Epidermal melanocyte (primary cell): Measurements from ENCODE around the gene DNAJB8.
A peak's percentile ranks its signal among the peaks of the same experiment; 100 is the strongest.

Source experiments
- DNase-seq: peaks from one replicate; pipeline ENCODE4 v3.0.0; 2011; ENCODE audit warnings: low spot score; ENCODE audit not compliant: insufficient read length

The DNAJB8 gene

GRCh38 chr3:128427175-128427857 is 39.4 kb downstream of the DNAJB8 start:
- no peak for DNase-seq

- peak; percentile 71 for DNase-seq
These were observed 40.4 kb downstream of the DNAJB8 start for GRCh38 chr3:128426128-128426921.

GRCh38 chr3:128425846-128426127 is 40.9 kb downstream of the DNAJB8 start:
- no peak for DNase-seq

- DNase-seq = no peak
These were observed 41.4 kb downstream of the DNAJB8 start for GRCh38 chr3:128425142-128425845.

GRCh38 chr3:128424508-128425069 is 42.1 kb downstream of the DNAJB8 start:
- DNase-seq = no peak

GRCh38 chr3:128423525-128424147 is 43.1 kb downstream of the DNAJB8 start:
- no peak for DNase-seq

GRCh38 chr3:128422762-128423524 is 43.7 kb downstream of the DNAJB8 start:
- DNase-seq = no peak

GRCh38 chr3:128421966-128422365 is 44.7 kb downstream of the DNAJB8 start:
- DNase-seq = no peak

GRCh38 chr3:128421439-128421836 is 45.3 kb downstream of the DNAJB8 start:
- DNase-seq = no peak

- no peak for DNase-seq
These were observed 45.8 kb downstream of the DNAJB8 start for GRCh38 chr3:128420720-128421438.

GRCh38 chr3:128420289-128420688 is 46.4 kb downstream of the DNAJB8 start:
- DNase-seq = no peak

- no peak for DNase-seq
These were observed 47.4 kb downstream of the DNAJB8 start for GRCh38 chr3:128419311-128419710.

GRCh38 chr3:128418900-128419299 is 47.8 kb downstream of the DNAJB8 start:
- DNase-seq = no peak

GRCh38 chr3:128416578-128417211 is 50.0 kb downstream of the DNAJB8 start:
- DNase-seq = no peak

GRCh38 chr3:128415773-128416577 is 50.7 kb downstream of the DNAJB8 start:
- no peak for DNase-seq

- DNase-seq = no peak
These were observed 51.4 kb downstream of the DNAJB8 start for GRCh38 chr3:128415200-128415772.

- no peak for DNase-seq
These were observed 53.1 kb downstream of the DNAJB8 start for GRCh38 chr3:128413413-128414205.

- no peak for DNase-seq
These were observed 53.7 kb downstream of the DNAJB8 start for GRCh38 chr3:128413003-128413370.
